Neuronal stem cell (in vitro differentiated cells): ENCODE measurements around the gene SLC6A9.

Source experiments
- DNase-seq: peaks from one replicate; pipeline ENCODE4 v3.0.0-alpha.2; 2013; ENCODE audit warnings: low spot score
- H2AFZ ChIP-seq: one replicate; pipeline ENCODE4 v1.6.1; 2013; ENCODE audit warnings: mild to moderate bottlenecking, low read length, inconsistent platforms
- H2AK5ac ChIP-seq: 2 replicates; pipeline ENCODE4 v1.6.1; 2013; ENCODE audit warnings: low read depth, mild to moderate bottlenecking, inconsistent platforms, low read length, moderate library complexity, mixed read lengths
- H2BK120ac ChIP-seq: 2 replicates; pipeline ENCODE4 v1.6.1; 2013; ENCODE audit warnings: low read depth, mild to moderate bottlenecking, inconsistent platforms, low read length, moderate library complexity, mixed read lengths
- H2BK12ac ChIP-seq: one replicate; pipeline ENCODE4 v1.6.1; 2013; ENCODE audit warnings: low read length, inconsistent platforms
- H2BK15ac ChIP-seq: 2 replicates; pipeline ENCODE4 v1.6.1; 2013; ENCODE audit warnings: mild to moderate bottlenecking, low read length, inconsistent platforms, mixed read lengths
- H2BK5ac ChIP-seq: one replicate; pipeline ENCODE4 v1.6.1; 2013; ENCODE audit warnings: inconsistent platforms, mild to moderate bottlenecking, low read length, moderate library complexity
- H3K14ac ChIP-seq: one replicate; pipeline ENCODE4 v1.6.1; 2013; ENCODE audit warnings: low read length, inconsistent platforms
- H3K18ac ChIP-seq: 2 replicates; pipeline ENCODE4 v1.6.1; 2013; ENCODE audit warnings: low read length, inconsistent platforms
- H3K23ac ChIP-seq: 2 replicates; pipeline ENCODE4 v1.6.1; 2013; ENCODE audit warnings: low read depth, mild to moderate bottlenecking, mixed read lengths, low read length, inconsistent platforms; ENCODE audit not compliant: poor library complexity
- H3K27ac ChIP-seq: replicated peaks from 3 replicates; pipeline ENCODE4 v1.5.1; 2013; ENCODE audit warnings: low read length, inconsistent platforms
- H3K27me3 ChIP-seq, 3 experiments: 2 replicates each; pipeline ENCODE4 v1.6.1; 2013; ENCODE audit warnings: low read length in 3 of 3, mild to moderate bottlenecking in 2 of 3, inconsistent platforms in 1 of 3, low read depth in 1 of 3, mixed read lengths in 1 of 3, moderate library complexity in 1 of 3; ENCODE audit not compliant: control insufficient read depth in 3 of 3, insufficient read depth in 3 of 3
- H3K36me3 ChIP-seq, 2 donors: replicated peaks in 1 of 2; 2 replicates each; pipeline ENCODE4 v1.6.1; 2013; ENCODE audit warnings: low read length in 2 of 2; ENCODE audit not compliant: control insufficient read depth in 2 of 2, insufficient read depth in 2 of 2
- H3K4ac ChIP-seq: 2 replicates; pipeline ENCODE4 v1.6.1; 2013; ENCODE audit warnings: inconsistent platforms, mild to moderate bottlenecking, low read length, moderate library complexity
- H3K4me1 ChIP-seq, 2 donors: 1 replicate in 1 of 2; 2 replicates in 1 of 2; pipeline ENCODE4 v1.6.1; 2013; ENCODE audit warnings: low read length in 2 of 2, low read depth in 1 of 2; ENCODE audit not compliant: control insufficient read depth in 2 of 2, insufficient read depth in 1 of 2
- H3K4me2 ChIP-seq: one replicate; pipeline ENCODE4 v1.6.1; 2013; ENCODE audit warnings: mild to moderate bottlenecking, low read length, inconsistent platforms; ENCODE audit not compliant: insufficient read depth, poor library complexity, severe bottlenecking
- H3K4me3 ChIP-seq, 2 donors: 2 replicates each; pipeline ENCODE4 v1.5.1; 2013; ENCODE audit warnings: low read length in 2 of 2, mild to moderate bottlenecking in 2 of 2, inconsistent platforms in 1 of 2, moderate library complexity in 1 of 2
- H3K79me1 ChIP-seq: one replicate; pipeline ENCODE4 v1.6.1; 2013; ENCODE audit warnings: low read depth, mild to moderate bottlenecking, inconsistent platforms, low read length, moderate library complexity
- H3K9ac ChIP-seq: one replicate; pipeline ENCODE4 v1.6.1; 2013; ENCODE audit warnings: mild to moderate bottlenecking, low read depth, low read length, inconsistent platforms; ENCODE audit not compliant: poor library complexity
- H3K9me3 ChIP-seq, 2 donors: replicated peaks in 1 of 2; 2 replicates each; pipeline versions ENCODE3 to v1.6.1; 2013; ENCODE audit warnings: low read length in 2 of 2, mild to moderate bottlenecking in 2 of 2, inconsistent platforms in 1 of 2, low read depth in 1 of 2, mixed read lengths in 1 of 2, moderate library complexity in 1 of 2; ENCODE audit not compliant: control insufficient read depth in 2 of 2, insufficient read depth in 1 of 2
- H4K8ac ChIP-seq: one replicate; pipeline ENCODE4 v1.6.1; 2013; ENCODE audit warnings: low read depth, mild to moderate bottlenecking, inconsistent platforms, low read length, moderate library complexity
- H4K91ac ChIP-seq: one replicate; pipeline ENCODE4 v1.6.1; 2013; ENCODE audit warnings: low read length, low read depth, mild to moderate bottlenecking, inconsistent platforms; ENCODE audit not compliant: poor library complexity
- WGBS, 2 donors: extraction: QIAGEN DNeasy Blood & Tissue Kit; methylation state at CpG; one replicate each; pipeline ENCODE4 v1.1.7; 2013; ENCODE audit warnings: missing lambda C conversion rate in 2 of 2, mixed read lengths in 1 of 2; ENCODE audit not compliant: insufficient read length in 2 of 2, insufficient replicate concordance in 1 of 2; ENCODE audit errors: extremely low coverage in 2 of 2; 5-methylcytosine and 5-hydroxymethylcytosine counted together

The SLC6A9 gene

DNA sequence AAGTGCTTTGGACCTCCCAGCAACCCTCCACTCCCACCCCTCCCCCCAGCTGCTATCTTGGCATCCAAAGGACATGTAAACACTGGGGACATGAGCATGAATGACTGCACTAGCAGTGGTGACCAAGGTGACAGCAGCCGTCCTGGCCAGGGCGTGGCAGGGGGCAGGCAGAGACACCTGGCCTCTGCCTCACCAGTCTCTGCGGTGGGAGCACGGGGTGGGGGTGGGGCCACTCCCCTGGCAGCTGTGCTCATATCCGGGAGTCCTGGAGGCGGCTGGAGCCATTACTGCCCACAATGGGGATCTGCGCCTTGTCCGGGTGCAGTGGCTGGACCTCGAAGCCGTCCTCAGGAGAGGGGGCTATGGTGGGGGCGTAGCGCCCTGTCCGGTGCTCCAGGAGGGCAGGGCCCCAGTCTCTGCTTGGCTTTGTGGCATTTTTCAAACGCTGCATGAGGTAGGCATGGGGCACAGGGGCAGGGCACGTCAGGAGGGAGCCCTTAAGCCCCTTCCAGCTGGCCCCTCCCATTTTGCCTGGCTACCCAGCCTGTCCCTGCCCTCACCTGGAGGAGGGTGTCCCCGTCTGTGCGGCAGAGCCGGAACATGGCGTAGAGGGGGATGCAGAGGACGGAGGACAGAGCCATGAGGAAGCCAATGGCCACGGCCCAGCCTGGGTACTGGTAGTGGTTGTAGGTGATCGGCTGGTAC is 33.8 kb downstream of the SLC6A9 start:
- H3K4me3 ChIP-seq = peak overlapping the region in 1 of 2 donors; percentile 20
- no peak overlapping the region for H3K27ac ChIP-seq
- peaks cover 2% of the 10 kb centered on the region for H3K79me1 ChIP-seq
- WGBS, 2 donors = no CpG with 5 or more reads among the region's 22 CpGs
- no peaks in the 10 kb centered on the region for H3K27me3 ChIP-seq
- peaks cover 0 to 24% of the 10 kb centered on the region in 2 donors for H3K36me3 ChIP-seq
- H3K14ac ChIP-seq = no peak overlapping the region
- no peak overlapping the region for H3K9ac ChIP-seq
- H2BK120ac ChIP-seq = no peak overlapping the region
- H2BK12ac ChIP-seq = peak overlapping the region; percentile 90
- H2AFZ ChIP-seq = no peak overlapping the region
- peak overlapping the region; percentile 63 for H2AK5ac ChIP-seq
- H2BK15ac ChIP-seq = no peak overlapping the region
- H3K23ac ChIP-seq = peak overlapping the region; percentile 85
- H3K4me1 ChIP-seq = peaks cover 16 to 24% of the 10 kb centered on the region in 2 donors
- no peak overlapping the region for H3K4ac ChIP-seq
- H4K91ac ChIP-seq = no peak overlapping the region
- peak overlapping the region; percentile 83 for H3K18ac ChIP-seq
- DNase-seq = no peak
- H3K9me3 ChIP-seq = no peaks in the 10 kb centered on the region
- peak overlapping the region; percentile 13 for H2BK5ac ChIP-seq
- no peak overlapping the region for H3K4me2 ChIP-seq
- H4K8ac ChIP-seq = peak overlapping the region; percentile 43

- peak overlapping the region; percentile 4 for H3K9ac ChIP-seq
- no peak overlapping the region for H3K27ac ChIP-seq
- H3K27me3 ChIP-seq = no peaks in the 10 kb centered on the region
- no peak overlapping the region for H4K91ac ChIP-seq
- peak overlapping the region; percentile 4 for H3K4me2 ChIP-seq
- DNase-seq = no peak
- peak overlapping the region; percentile 13 for H2BK5ac ChIP-seq
- H2AK5ac ChIP-seq = peak overlapping the region; percentile 63
- no peak overlapping the region for H2BK12ac ChIP-seq
- H4K8ac ChIP-seq = no peak overlapping the region
- no peak overlapping the region for H2BK15ac ChIP-seq
- peaks cover 2% of the 10 kb centered on the region for H3K79me1 ChIP-seq
- peak overlapping the region; percentile 83 for H3K18ac ChIP-seq
- no CpG with 5 or more reads among the region's 6 CpGs for WGBS, 2 donors
- H2AFZ ChIP-seq = peak overlapping the region; percentile 46
- no peak overlapping the region for H3K4ac ChIP-seq
- peaks cover 0 to 19% of the 10 kb centered on the region in 2 donors for H3K36me3 ChIP-seq
- H3K23ac ChIP-seq = peak overlapping the region; percentile 63
- H3K9me3 ChIP-seq = no peaks in the 10 kb centered on the region
- no peak overlapping the region for H3K4me3 ChIP-seq
- H2BK120ac ChIP-seq = no peak overlapping the region
- peak overlapping the region; percentile 31 for H3K14ac ChIP-seq
- peaks cover 16 to 27% of the 10 kb centered on the region in 2 donors for H3K4me1 ChIP-seq
These were observed 34.5 kb downstream of the SLC6A9 start for GRCh38 chr1:43996733-43997115.

GRCh38 chr1:43995984-43996732 is 35.1 kb downstream of the SLC6A9 start:
- peak overlapping the region; percentile 43 for H3K27ac ChIP-seq
- H4K8ac ChIP-seq = no peak overlapping the region
- H3K4ac ChIP-seq = no peak overlapping the region
- no CpG with 5 or more reads among the region's 21 CpGs for whole genome bisulfite sequencing, 2 donors
- H3K9ac ChIP-seq = peak overlapping the region; percentile 63
- H3K36me3 ChIP-seq = peaks cover 0 to 16% of the 10 kb centered on the region in 2 donors
- H3K4me2 ChIP-seq = peak overlapping the region; percentile 4
- H2BK120ac ChIP-seq = no peak overlapping the region
- no peak overlapping the region for H4K91ac ChIP-seq
- H3K18ac ChIP-seq = peak overlapping the region; percentile 83
- H3K27me3 ChIP-seq = no peaks in the 10 kb centered on the region
- no peak overlapping the region for H2BK15ac ChIP-seq
- no peak for DNase-seq
- H2BK5ac ChIP-seq = no peak overlapping the region
- peak overlapping the region; percentile 63 for H3K23ac ChIP-seq
- H2AK5ac ChIP-seq = peak overlapping the region; percentile 63
- H2AFZ ChIP-seq = peak overlapping the region; percentile 46
- H3K14ac ChIP-seq = peak overlapping the region; percentile 75
- peaks cover 16 to 27% of the 10 kb centered on the region in 2 donors for H3K4me1 ChIP-seq
- no peak overlapping the region for H3K4me3 ChIP-seq
- H2BK12ac ChIP-seq = peak overlapping the region; percentile 30
- H3K9me3 ChIP-seq = no peaks in the 10 kb centered on the region
- H3K79me1 ChIP-seq = peaks cover 2% of the 10 kb centered on the region
